Measurements from ENCODE around the gene RAD51D. TPM values are rescaled to one million over a fixed set of nuclear protein-coding genes. Genes with fewer than 3 reads are reported as not detected.

RAD51D gene
- total RNA-seq, 1 donor from 2014 or later = 3.7 TPM

GRCh38 chr17:35144840-35145239 is 25.2 kb upstream of the RAD51D start:
- Histone ChIP-seq H3K9me3 (ENCODE audit: control insufficient read depth in 3 of 3, low read length in 3 of 3) (no peaks in the 10 kb centered on the region), H3K27me3 (ENCODE audit: control insufficient read depth in 3 of 3, insufficient read depth in 3 of 3, low read length in 3 of 3) (no peaks in the 10 kb centered on the region), H3K36me3 (ENCODE audit: control insufficient read depth in 3 of 3, insufficient read depth in 3 of 3, low read length in 3 of 3) (peaks cover 2 to 4% (median 3%) of the 10 kb centered on the region in 3 donors), H3K4me1 (ENCODE audit: control insufficient read depth in 3 of 3, insufficient read depth in 3 of 3, low read length in 3 of 3) (peaks cover 33 to 50% (median 39%) of the 10 kb centered on the region in 3 donors), H3K27ac (ENCODE audit: low read depth, low read length) (no peak overlapping the region), H3K4me3 (ENCODE audit: low read length in 3 of 3) (no peak overlapping the region), H3K9ac (ENCODE audit: low read depth in 1 of 3, low read length in 3 of 3) (no peak overlapping the region)

DNA sequence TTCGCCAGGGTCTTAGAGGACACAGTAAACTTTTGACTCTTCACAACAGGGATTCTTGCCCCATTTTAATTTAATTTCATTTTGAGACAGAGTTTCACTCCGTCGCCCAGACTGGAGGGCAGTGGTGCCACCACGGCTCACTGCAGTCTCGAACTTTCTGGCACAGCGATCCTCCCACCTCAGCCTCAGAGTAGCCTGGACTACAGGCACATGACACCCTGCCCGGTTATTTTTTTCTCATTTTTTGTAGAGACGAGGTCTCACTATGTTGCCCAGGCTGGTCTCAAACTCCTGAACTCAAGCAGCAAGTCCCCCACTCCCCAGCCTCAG is 22.8 kb upstream of the RAD51D start:
- Histone ChIP-seq H3K4me3 (ENCODE audit: low read length in 3 of 3) (peak overlapping the region; percentile 87 to 97 (median 95)), H3K9ac (ENCODE audit: low read depth in 1 of 3, low read length in 3 of 3) (peak overlapping the region in 2 of 3 donors; percentile 70 to 85), H3K27me3 (ENCODE audit: control insufficient read depth in 3 of 3, insufficient read depth in 3 of 3, low read length in 3 of 3) (no peaks in the 10 kb centered on the region), H3K36me3 (ENCODE audit: control insufficient read depth in 3 of 3, insufficient read depth in 3 of 3, low read length in 3 of 3) (peaks cover 15 to 25% (median 23%) of the 10 kb centered on the region in 3 donors), H3K27ac (ENCODE audit: low read depth, low read length) (no peak overlapping the region), H3K9me3 (ENCODE audit: control insufficient read depth in 3 of 3, low read length in 3 of 3) (no peaks in the 10 kb centered on the region), H3K4me1 (ENCODE audit: control insufficient read depth in 3 of 3, insufficient read depth in 3 of 3, low read length in 3 of 3) (peaks cover 17 to 28% (median 21%) of the 10 kb centered on the region in 3 donors)

DNA sequence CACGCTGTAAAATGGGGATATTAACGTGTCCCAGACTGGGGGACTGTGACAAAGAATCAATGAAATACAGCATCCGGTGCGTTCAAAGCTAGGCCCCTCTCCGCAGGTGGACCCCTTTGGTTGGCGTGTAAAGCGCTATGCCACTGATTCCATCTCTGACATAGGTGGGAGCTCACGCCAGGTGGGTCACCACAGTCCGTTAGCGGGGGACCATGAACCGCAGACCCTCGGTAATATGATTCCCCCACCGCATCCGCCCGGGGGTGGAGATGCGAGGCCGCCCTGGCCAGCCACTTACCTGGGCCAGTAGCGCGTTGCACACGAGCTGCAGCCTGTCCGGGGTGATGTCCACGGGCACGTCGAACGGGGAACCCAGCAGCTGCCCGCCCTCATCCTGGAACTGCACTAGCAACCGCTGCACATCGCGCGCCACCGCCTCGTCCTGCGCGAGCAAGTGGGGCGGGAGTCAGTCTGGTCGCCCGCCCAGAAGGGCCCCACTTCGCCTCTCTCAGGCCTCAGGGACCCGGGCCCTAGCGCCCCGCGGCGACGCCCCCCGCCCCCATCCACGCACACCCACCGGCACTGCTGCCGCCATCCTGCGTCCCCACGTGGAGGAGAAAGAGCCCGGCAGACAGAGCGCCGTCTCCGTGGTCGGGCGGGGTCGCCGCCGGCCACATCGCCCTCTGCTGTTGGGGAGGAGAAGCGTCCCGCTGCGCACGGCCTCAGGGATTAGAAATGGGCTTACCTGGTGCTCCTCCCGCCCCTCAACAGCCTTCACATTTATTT is 22.2 kb upstream of the RAD51D start, which contains the start of gene NLE1:
Gene NLE1, minus strand, starts transcription at position 623 of the 786 bp plus-strand sequence. Its CDS starts 28 bp downstream, at position 595.
- Histone ChIP-seq H3K36me3 (ENCODE audit: control insufficient read depth in 3 of 3, insufficient read depth in 3 of 3, low read length in 3 of 3) (peaks cover 21 to 31% (median 28%) of the 10 kb centered on the region in 3 donors), H3K9ac (ENCODE audit: low read depth in 1 of 3, low read length in 3 of 3) (peak within 1 kb of the TSS; percentile 70 to 85 (median 73)), H3K4me3 (ENCODE audit: low read length in 3 of 3) (peak within 1 kb of the TSS; percentile 87 to 97 (median 95)), H3K27ac (ENCODE audit: low read depth, low read length) (no peak within 1 kb of the TSS), H3K27me3 (ENCODE audit: control insufficient read depth in 3 of 3, insufficient read depth in 3 of 3, low read length in 3 of 3) (no peaks in the 10 kb centered on the region), H3K4me1 (ENCODE audit: control insufficient read depth in 3 of 3, insufficient read depth in 3 of 3, low read length in 3 of 3) (peaks cover 13 to 25% (median 18%) of the 10 kb centered on the region in 3 donors), H3K9me3 (ENCODE audit: control insufficient read depth in 3 of 3, low read length in 3 of 3) (no peaks in the 10 kb centered on the region)

- peaks cover 9 to 15% (median 10%) of the 10 kb centered on the region in 3 donors for H3K4me1 ChIP-seq (ENCODE audit: control insufficient read depth in 3 of 3, insufficient read depth in 3 of 3, low read length in 3 of 3)
- no peaks in the 10 kb centered on the region for H3K27me3 ChIP-seq (ENCODE audit: control insufficient read depth in 3 of 3, insufficient read depth in 3 of 3, low read length in 3 of 3)
- no peak overlapping the region for H3K27ac ChIP-seq (ENCODE audit: low read depth, low read length)
- no peak overlapping the region for H3K4me3 ChIP-seq (ENCODE audit: low read length in 3 of 3)
- no peak overlapping the region for H3K9ac ChIP-seq (ENCODE audit: low read depth in 1 of 3, low read length in 3 of 3)
- H3K9me3 ChIP-seq (ENCODE audit: control insufficient read depth in 3 of 3, low read length in 3 of 3) = no peaks in the 10 kb centered on the region
- H3K36me3 ChIP-seq (ENCODE audit: control insufficient read depth in 3 of 3, insufficient read depth in 3 of 3, low read length in 3 of 3) = peaks cover 50 to 65% (median 64%) of the 10 kb centered on the region in 3 donors
Observed at GRCh38 chr17:35138218-35138617, 18.6 kb upstream of the RAD51D start.

GRCh38 chr17:35135322-35135721 is 15.7 kb upstream of the RAD51D start:
- no peak overlapping the region for H3K4me3 ChIP-seq (ENCODE audit: low read length in 3 of 3)
- no peak overlapping the region for H3K9ac ChIP-seq (ENCODE audit: low read depth in 1 of 3, low read length in 3 of 3)
- no peak overlapping the region for H3K27ac ChIP-seq (ENCODE audit: low read depth, low read length)
- no peaks in the 10 kb centered on the region for H3K9me3 ChIP-seq (ENCODE audit: control insufficient read depth in 3 of 3, low read length in 3 of 3)
- H3K36me3 ChIP-seq (ENCODE audit: control insufficient read depth in 3 of 3, insufficient read depth in 3 of 3, low read length in 3 of 3) = peaks cover 70 to 88% (median 81%) of the 10 kb centered on the region in 3 donors
- no peaks in the 10 kb centered on the region for H3K27me3 ChIP-seq (ENCODE audit: control insufficient read depth in 3 of 3, insufficient read depth in 3 of 3, low read length in 3 of 3)
- H3K4me1 ChIP-seq (ENCODE audit: control insufficient read depth in 3 of 3, insufficient read depth in 3 of 3, low read length in 3 of 3) = no peaks in the 10 kb centered on the region

GRCh38 chr17:35132816-35133550 is 13.3 kb upstream of the RAD51D start:
- peaks cover 59 to 70% (median 62%) of the 10 kb centered on the region in 3 donors for H3K36me3 ChIP-seq (ENCODE audit: control insufficient read depth in 3 of 3, insufficient read depth in 3 of 3, low read length in 3 of 3)
- no peak overlapping the region for H3K9ac ChIP-seq (ENCODE audit: low read depth in 1 of 3, low read length in 3 of 3)
- H3K27me3 ChIP-seq (ENCODE audit: control insufficient read depth in 3 of 3, insufficient read depth in 3 of 3, low read length in 3 of 3) = no peaks in the 10 kb centered on the region
- H3K27ac ChIP-seq (ENCODE audit: low read depth, low read length) = no peak overlapping the region
- H3K9me3 ChIP-seq (ENCODE audit: control insufficient read depth in 3 of 3, low read length in 3 of 3) = no peaks in the 10 kb centered on the region
- no peak overlapping the region for H3K4me3 ChIP-seq (ENCODE audit: low read length in 3 of 3)
- H3K4me1 ChIP-seq (ENCODE audit: control insufficient read depth in 3 of 3, insufficient read depth in 3 of 3, low read length in 3 of 3) = peaks cover 0 to 8% (median 0%) of the 10 kb centered on the region in 3 donors

GRCh38 chr17:35132099-35132498 is 12.4 kb upstream of the RAD51D start:
- Histone ChIP-seq H3K36me3 (ENCODE audit: control insufficient read depth in 3 of 3, insufficient read depth in 3 of 3, low read length in 3 of 3) (peaks cover 52 to 62% (median 53%) of the 10 kb centered on the region in 3 donors), H3K4me1 (ENCODE audit: control insufficient read depth in 3 of 3, insufficient read depth in 3 of 3, low read length in 3 of 3) (peaks cover 0 to 8% (median 4%) of the 10 kb centered on the region in 3 donors), H3K9me3 (ENCODE audit: control insufficient read depth in 3 of 3, low read length in 3 of 3) (no peaks in the 10 kb centered on the region), H3K27ac (ENCODE audit: low read depth, low read length) (no peak overlapping the region), H3K9ac (ENCODE audit: low read depth in 1 of 3, low read length in 3 of 3) (no peak overlapping the region), H3K4me3 (ENCODE audit: low read length in 3 of 3) (no peak overlapping the region), H3K27me3 (ENCODE audit: control insufficient read depth in 3 of 3, insufficient read depth in 3 of 3, low read length in 3 of 3) (no peaks in the 10 kb centered on the region)

GRCh38 chr17:35130392-35130791 is 10.7 kb upstream of the RAD51D start:
- no peaks in the 10 kb centered on the region for H3K27me3 ChIP-seq (ENCODE audit: control insufficient read depth in 3 of 3, insufficient read depth in 3 of 3, low read length in 3 of 3)
- peaks cover 36 to 44% (median 38%) of the 10 kb centered on the region in 3 donors for H3K36me3 ChIP-seq (ENCODE audit: control insufficient read depth in 3 of 3, insufficient read depth in 3 of 3, low read length in 3 of 3)
- H3K9me3 ChIP-seq (ENCODE audit: control insufficient read depth in 3 of 3, low read length in 3 of 3) = no peaks in the 10 kb centered on the region
- peaks cover 0 to 8% (median 4%) of the 10 kb centered on the region in 3 donors for H3K4me1 ChIP-seq (ENCODE audit: control insufficient read depth in 3 of 3, insufficient read depth in 3 of 3, low read length in 3 of 3)
- H3K27ac ChIP-seq (ENCODE audit: low read depth, low read length) = no peak overlapping the region
- H3K9ac ChIP-seq (ENCODE audit: low read depth in 1 of 3, low read length in 3 of 3) = no peak overlapping the region
- no peak overlapping the region for H3K4me3 ChIP-seq (ENCODE audit: low read length in 3 of 3)

DNA sequence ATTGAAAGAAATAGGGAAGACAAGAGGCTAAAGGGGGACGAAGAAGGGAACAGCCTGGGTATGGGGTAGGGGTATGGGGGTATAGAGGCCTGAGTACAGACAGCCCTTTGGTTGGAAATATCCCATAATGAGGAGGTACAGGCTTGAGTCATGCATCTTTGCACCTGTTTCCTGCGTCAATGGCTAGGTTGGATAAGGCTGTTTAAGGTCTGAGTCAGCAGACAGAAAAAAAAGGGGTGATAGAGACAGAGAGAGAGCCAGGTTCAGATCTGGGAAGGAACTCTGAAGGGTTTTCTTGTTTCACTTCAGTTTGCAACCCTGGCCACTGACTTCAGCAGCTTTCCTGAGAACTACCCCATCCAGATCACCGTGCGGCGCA is 10.3 kb upstream of the RAD51D start:
- Histone ChIP-seq H3K27me3 (ENCODE audit: control insufficient read depth in 3 of 3, insufficient read depth in 3 of 3, low read length in 3 of 3) (no peaks in the 10 kb centered on the region), H3K27ac (ENCODE audit: low read depth, low read length) (no peak overlapping the region), H3K4me1 (ENCODE audit: control insufficient read depth in 3 of 3, insufficient read depth in 3 of 3, low read length in 3 of 3) (peaks cover 0 to 8% (median 4%) of the 10 kb centered on the region in 3 donors), H3K4me3 (ENCODE audit: low read length in 3 of 3) (no peak overlapping the region), H3K36me3 (ENCODE audit: control insufficient read depth in 3 of 3, insufficient read depth in 3 of 3, low read length in 3 of 3) (peaks cover 32 to 40% (median 34%) of the 10 kb centered on the region in 3 donors), H3K9ac (ENCODE audit: low read depth in 1 of 3, low read length in 3 of 3) (no peak overlapping the region), H3K9me3 (ENCODE audit: control insufficient read depth in 3 of 3, low read length in 3 of 3) (no peaks in the 10 kb centered on the region)

All from skeletal muscle tissue (tissue), 4 donors.